DOHH2 (cell line): Measurements from ENCODE around the gene GPC6.

ENCODE experiments used
- H3F3A ChIP-seq: fragments of 200-600 bp; sonication (generic), shearing (Covaris generic); 2 replicates; pipeline ENCODE4 v1.6.0; 2016; ENCODE audit warnings: antibody characterized with exemption, mild to moderate bottlenecking; ENCODE audit not compliant: control insufficient read depth, insufficient read depth
- H3K27ac ChIP-seq: fragments of 200-600 bp; sonication (generic); 2 replicates; pipeline ENCODE4 v1.5.1; 2014; ENCODE audit warnings: low read depth, mild to moderate bottlenecking, low read length, moderate library complexity
- H3K27me3 ChIP-seq: fragments of 200-600 bp; sonication (generic); 2 replicates; pipeline ENCODE4 v1.6.1; 2014; ENCODE audit warnings: mild to moderate bottlenecking, low read length, mixed read lengths; ENCODE audit not compliant: control insufficient read depth
- H3K36me3 ChIP-seq: fragments of 200-600 bp; sonication (generic); 2 replicates; pipeline ENCODE4 v1.6.1; 2014; ENCODE audit warnings: mild to moderate bottlenecking, low read length, moderate library complexity, mixed read lengths; ENCODE audit not compliant: control insufficient read depth
- H3K4me1 ChIP-seq: fragments of 200-600 bp; sonication (generic); 2 replicates; pipeline ENCODE4 v1.6.1; 2014; ENCODE audit warnings: mild to moderate bottlenecking, low read length, mixed read lengths; ENCODE audit not compliant: control insufficient read depth
- H3K4me2 ChIP-seq: fragments of 200-600 bp; sonication (generic); 2 replicates; pipeline ENCODE4 v1.6.0; 2014; ENCODE audit warnings: mild to moderate bottlenecking, low read length, moderate library complexity
- H3K4me3 ChIP-seq: fragments of 200-600 bp; sonication (generic); 2 replicates; pipeline ENCODE4 v1.5.1; 2014; ENCODE audit warnings: mild to moderate bottlenecking, low read length, mixed read lengths
- H3K79me2 ChIP-seq: fragments of 200-600 bp; sonication (generic); 2 replicates; pipeline ENCODE4 v1.6.1; 2014; ENCODE audit warnings: mild to moderate bottlenecking, low read length, mixed read lengths; ENCODE audit not compliant: control insufficient read depth
- H3K9me2 ChIP-seq: fragments of 200-600 bp; sonication (generic); replicated peaks from 2 replicates; pipeline ENCODE4 v1.6.1; 2014; ENCODE audit warnings: mild to moderate bottlenecking, low read length, mixed read lengths; ENCODE audit not compliant: control insufficient read depth
- H3K9me3 ChIP-seq: fragments of 200-600 bp; sonication (generic); 2 replicates; pipeline ENCODE4 v1.6.1; 2014; ENCODE audit warnings: antibody characterized with exemption, low read length, mixed read lengths; ENCODE audit not compliant: control insufficient read depth, insufficient read depth
- H4K20me1 ChIP-seq: fragments of 200-600 bp; sonication (generic); 2 replicates; pipeline ENCODE4 v1.6.0; 2014; ENCODE audit warnings: low read depth, mild to moderate bottlenecking, antibody characterized with exemption, low read length, moderate library complexity; ENCODE audit not compliant: control insufficient read depth, insufficient read depth
- EZH2phosphoT487 ChIP-seq: fragments of 200-600 bp; sonication (generic); IDR thresholded peaks from 2 replicates; pipeline ENCODE4 v1.6.1; 2017; ENCODE audit warnings: borderline replicate concordance, mild to moderate bottlenecking, antibody characterized with exemption, low read length, moderate library complexity, mixed read lengths
- TF ChIP-seq, protein P1 (sequence below): fragments of 200-600 bp; sonication (generic); IDR thresholded peaks from one replicate; pipeline ENCODE4 v1.5.1; 2014; ENCODE audit warnings: antibody characterized with exemption, mild to moderate bottlenecking, low read depth, low read length; ENCODE audit not compliant: poor library complexity, severe bottlenecking

Gene GPC6

DNA sequence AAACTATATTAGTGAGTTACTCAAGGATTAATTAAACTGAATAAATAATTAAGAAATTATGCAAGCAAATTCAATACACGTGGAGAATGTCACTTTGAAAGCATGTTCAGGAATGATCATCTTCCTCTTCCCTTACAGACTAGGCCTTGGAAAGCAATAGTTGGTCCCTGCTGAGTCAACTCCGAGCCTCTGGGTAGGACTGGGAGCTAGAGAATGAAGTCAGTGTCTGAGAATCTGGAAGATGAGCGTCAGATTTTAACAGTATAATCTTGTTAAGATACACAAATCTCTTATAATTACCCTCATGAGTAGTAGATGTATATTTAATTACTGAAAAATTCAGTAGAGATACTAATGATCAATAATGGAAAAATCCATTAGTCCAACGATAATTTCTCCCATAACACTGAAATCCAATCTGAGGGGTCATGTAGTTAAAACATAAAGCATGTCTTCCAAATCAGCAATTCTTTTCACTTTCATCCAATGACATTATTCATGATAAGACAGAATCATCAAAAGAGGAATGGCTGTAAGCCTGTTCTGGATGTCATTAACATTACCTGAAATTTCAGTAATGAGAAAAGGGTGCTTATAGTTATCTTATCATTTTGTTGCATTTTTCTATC is 829.9 kb downstream of the GPC6 start:
- no peak overlapping the region for H3K27ac ChIP-seq
- no peak for TF ChIP-seq EZH2phosphoT487
- TF ChIP-seq, protein P1, sequence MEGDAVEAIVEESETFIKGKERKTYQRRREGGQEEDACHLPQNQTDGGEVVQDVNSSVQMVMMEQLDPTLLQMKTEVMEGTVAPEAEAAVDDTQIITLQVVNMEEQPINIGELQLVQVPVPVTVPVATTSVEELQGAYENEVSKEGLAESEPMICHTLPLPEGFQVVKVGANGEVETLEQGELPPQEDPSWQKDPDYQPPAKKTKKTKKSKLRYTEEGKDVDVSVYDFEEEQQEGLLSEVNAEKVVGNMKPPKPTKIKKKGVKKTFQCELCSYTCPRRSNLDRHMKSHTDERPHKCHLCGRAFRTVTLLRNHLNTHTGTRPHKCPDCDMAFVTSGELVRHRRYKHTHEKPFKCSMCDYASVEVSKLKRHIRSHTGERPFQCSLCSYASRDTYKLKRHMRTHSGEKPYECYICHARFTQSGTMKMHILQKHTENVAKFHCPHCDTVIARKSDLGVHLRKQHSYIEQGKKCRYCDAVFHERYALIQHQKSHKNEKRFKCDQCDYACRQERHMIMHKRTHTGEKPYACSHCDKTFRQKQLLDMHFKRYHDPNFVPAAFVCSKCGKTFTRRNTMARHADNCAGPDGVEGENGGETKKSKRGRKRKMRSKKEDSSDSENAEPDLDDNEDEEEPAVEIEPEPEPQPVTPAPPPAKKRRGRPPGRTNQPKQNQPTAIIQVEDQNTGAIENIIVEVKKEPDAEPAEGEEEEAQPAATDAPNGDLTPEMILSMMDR, result no peak
- no peaks in the 10 kb centered on the region for H3K4me1 ChIP-seq
- H3K4me3 ChIP-seq, result no peak overlapping the region
- H3K36me3 ChIP-seq, result no peaks in the 10 kb centered on the region
- no peaks in the 10 kb centered on the region for H3K79me2 ChIP-seq
- H3K27me3 ChIP-seq, result no peaks in the 10 kb centered on the region
- no peaks in the 10 kb centered on the region for H3F3A ChIP-seq
- H4K20me1 ChIP-seq, result no peaks in the 10 kb centered on the region
- H3K9me3 ChIP-seq, result no peaks in the 10 kb centered on the region
- H3K4me2 ChIP-seq, result no peak overlapping the region
- no peaks in the 10 kb centered on the region for H3K9me2 ChIP-seq

DNA sequence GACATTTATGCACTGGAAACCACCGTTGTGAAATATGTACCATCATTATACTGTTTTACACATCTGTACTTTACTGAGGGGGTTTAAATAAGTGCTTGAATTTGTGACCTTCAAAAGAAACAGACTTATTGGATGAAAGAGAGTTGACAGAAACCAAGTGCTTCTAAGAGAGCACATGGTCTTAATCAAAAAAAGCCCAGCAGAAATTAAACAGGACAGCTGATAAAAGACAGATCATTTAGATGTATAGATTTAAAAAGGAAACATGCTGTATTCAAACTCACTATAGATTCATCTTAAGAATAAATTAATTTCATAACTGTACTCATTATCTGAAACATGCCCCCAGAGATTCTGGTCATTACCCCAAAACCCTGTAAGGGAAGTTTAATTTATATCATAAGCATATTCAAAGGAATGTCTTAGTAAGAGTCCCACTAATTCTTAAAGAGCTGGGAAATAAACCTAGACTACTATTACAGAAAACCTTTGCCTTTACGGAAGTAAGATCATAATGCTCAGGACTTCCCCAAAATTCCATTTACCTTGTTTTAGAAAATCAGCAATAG is 831.1 kb downstream of the GPC6 start:
- no peak for TF ChIP-seq EZH2phosphoT487
- TF ChIP-seq, protein P1, result no peak
- no peaks in the 10 kb centered on the region for H3K9me3 ChIP-seq
- no peaks in the 10 kb centered on the region for H3K9me2 ChIP-seq
- no peaks in the 10 kb centered on the region for H3K36me3 ChIP-seq
- no peaks in the 10 kb centered on the region for H3K79me2 ChIP-seq
- no peak overlapping the region for H3K4me3 ChIP-seq
- no peaks in the 10 kb centered on the region for H4K20me1 ChIP-seq
- H3K4me2 ChIP-seq, result no peak overlapping the region
- H3K27me3 ChIP-seq, result no peaks in the 10 kb centered on the region
- H3K4me1 ChIP-seq, result no peaks in the 10 kb centered on the region
- H3K27ac ChIP-seq, result no peak overlapping the region
- H3F3A ChIP-seq, result no peaks in the 10 kb centered on the region

GRCh38 chr13:94058821-94059360 is 832.3 kb downstream of the GPC6 start:
- H3K9me2 ChIP-seq, result no peaks in the 10 kb centered on the region
- no peaks in the 10 kb centered on the region for H3K9me3 ChIP-seq
- no peaks in the 10 kb centered on the region for H3K27me3 ChIP-seq
- TF ChIP-seq, protein P1, result no peak
- TF ChIP-seq EZH2phosphoT487, result no peak
- H3K4me3 ChIP-seq, result no peak overlapping the region
- H3K79me2 ChIP-seq, result no peaks in the 10 kb centered on the region
- H4K20me1 ChIP-seq, result no peaks in the 10 kb centered on the region
- H3F3A ChIP-seq, result no peaks in the 10 kb centered on the region
- H3K4me2 ChIP-seq, result no peak overlapping the region
- no peaks in the 10 kb centered on the region for H3K36me3 ChIP-seq
- no peaks in the 10 kb centered on the region for H3K4me1 ChIP-seq
- no peak overlapping the region for H3K27ac ChIP-seq
